Calu3 (cell line): ENCODE results near the gene SH3RF2. TPM values are rescaled to one million over a fixed set of nuclear protein-coding genes. Genes with fewer than 3 reads are reported as not detected.

Source experiments
- BruUV-seq: library from RNA; stranded (reverse); fragments of 400-500 nt; replicated peaks from 2 replicates; lab custom pipeline; 2021; lab: Mats Ljungman, UMichigan
- CTCF ChIA-PET: fragments of 300-600 bp; sonication (Branson Sonifier 250); formaldehyde crosslinking; loops from one replicate; lab custom pipeline; 2022; ENCODE audit warnings: antibody characterized with exemption; lab: Charles Lee
- DNase-seq: peaks from one replicate; pipeline ENCODE4 v3.0.0; 2022
- H3K27ac Mint-ChIP-seq: one replicate; pipeline ENCODE4 v1.8.0; 2022; ENCODE audit warnings: mixed read lengths; ENCODE audit not compliant: unreplicated experiment
- H3K27me3 Mint-ChIP-seq: one replicate; pipeline ENCODE4 v1.8.0; 2022; ENCODE audit warnings: mixed read lengths; ENCODE audit not compliant: unreplicated experiment
- H3K36me3 Mint-ChIP-seq: one replicate; pipeline ENCODE4 v1.8.0; 2022; ENCODE audit warnings: mild to moderate bottlenecking, moderate library complexity, mixed read lengths; ENCODE audit not compliant: insufficient read depth, unreplicated experiment
- H3K4me1 Mint-ChIP-seq: one replicate; pipeline ENCODE4 v1.8.0; 2022; ENCODE audit warnings: mild to moderate bottlenecking, low read depth, mixed read lengths; ENCODE audit not compliant: unreplicated experiment
- H3K4me3 Mint-ChIP-seq: one replicate; pipeline ENCODE4 v1.8.0; 2022; ENCODE audit warnings: mild to moderate bottlenecking, low read depth, moderate library complexity, mixed read lengths; ENCODE audit not compliant: unreplicated experiment
- H3K9me3 Mint-ChIP-seq: one replicate; pipeline ENCODE4 v1.8.0; 2022; ENCODE audit warnings: low read depth, mixed read lengths; ENCODE audit not compliant: unreplicated experiment
- intact Hi-C: fragments of 100-400 bp; cut with micrococcal nuclease; formaldehyde crosslinking; loops from one replicate; pipeline ENCODE4 v1.10.0; 2022; ENCODE audit not compliant: unreplicated experiment
- total RNA-seq: library from RNA; stranded (reverse); gene quantifications from 2 replicates; pipeline ENCODE4 v1.2.3, GENCODE V29; 2022
- TF ChIP-seq, protein P1 (sequence below): fragments of 200-600 bp; IDR thresholded peaks from one replicate; pipeline ENCODE4 v1.8.0; 2022; ENCODE audit warnings: antibody characterized with exemption; ENCODE audit not compliant: unreplicated experiment

The SH3RF2 gene
- total RNA-seq, 1 experiment from 2014 or later = 21.9 TPM

DNA sequence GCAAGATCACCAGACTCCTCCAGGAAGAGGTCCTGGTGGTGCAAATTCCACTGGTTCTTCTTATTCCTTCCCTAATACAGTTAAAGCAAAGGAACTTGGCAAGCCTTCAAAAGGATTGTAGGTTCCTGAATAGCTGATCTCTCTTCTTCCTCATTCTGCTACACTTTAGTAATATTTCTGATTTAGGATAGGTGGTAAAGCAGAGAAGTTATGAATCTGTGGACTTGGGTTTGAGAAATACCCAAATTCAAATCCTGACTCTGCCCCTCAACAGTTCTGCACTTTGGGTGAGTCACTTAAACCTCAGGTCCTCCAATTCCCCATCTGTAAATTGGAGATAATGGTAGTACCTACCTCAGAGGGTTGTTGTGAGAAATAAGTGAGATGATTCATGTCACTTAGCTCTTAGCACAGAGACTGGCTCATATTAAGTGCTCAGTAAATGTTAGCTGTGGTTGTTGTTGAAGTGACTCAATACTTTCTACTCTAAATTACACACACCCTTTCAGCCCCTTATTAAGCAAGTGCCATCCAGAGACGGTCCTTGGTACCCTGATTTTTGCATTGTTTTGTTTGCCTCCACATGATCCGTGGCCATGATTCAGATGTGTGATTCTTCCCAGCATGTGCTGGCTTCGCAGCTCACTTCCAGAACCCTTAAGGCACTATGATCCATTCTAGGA is 5.2 kb downstream of the SH3RF2 start:
- H3K27me3 Mint-ChIP-seq = no peaks in the 10 kb centered on the region
- no peak overlapping the region for H3K27ac Mint-ChIP-seq
- CTCF ChIA-PET = interaction anchor here (1.0 kb wide), 2 partner anchors 35 to 39 kb away, joined by 3 read pairs; no protein-coding TSS in a partner anchor
- intact Hi-C loops = no loop called here
- no peaks in the 10 kb centered on the region for H3K9me3 Mint-ChIP-seq
- peaks cover 90% of the 10 kb centered on the region for H3K4me1 Mint-ChIP-seq
- no TSS peak for BruUV-seq
- DNase-seq = no peak
- H3K4me3 Mint-ChIP-seq = no peak overlapping the region
- peaks cover 33% of the 10 kb centered on the region for H3K36me3 Mint-ChIP-seq
- TF ChIP-seq, protein P1, sequence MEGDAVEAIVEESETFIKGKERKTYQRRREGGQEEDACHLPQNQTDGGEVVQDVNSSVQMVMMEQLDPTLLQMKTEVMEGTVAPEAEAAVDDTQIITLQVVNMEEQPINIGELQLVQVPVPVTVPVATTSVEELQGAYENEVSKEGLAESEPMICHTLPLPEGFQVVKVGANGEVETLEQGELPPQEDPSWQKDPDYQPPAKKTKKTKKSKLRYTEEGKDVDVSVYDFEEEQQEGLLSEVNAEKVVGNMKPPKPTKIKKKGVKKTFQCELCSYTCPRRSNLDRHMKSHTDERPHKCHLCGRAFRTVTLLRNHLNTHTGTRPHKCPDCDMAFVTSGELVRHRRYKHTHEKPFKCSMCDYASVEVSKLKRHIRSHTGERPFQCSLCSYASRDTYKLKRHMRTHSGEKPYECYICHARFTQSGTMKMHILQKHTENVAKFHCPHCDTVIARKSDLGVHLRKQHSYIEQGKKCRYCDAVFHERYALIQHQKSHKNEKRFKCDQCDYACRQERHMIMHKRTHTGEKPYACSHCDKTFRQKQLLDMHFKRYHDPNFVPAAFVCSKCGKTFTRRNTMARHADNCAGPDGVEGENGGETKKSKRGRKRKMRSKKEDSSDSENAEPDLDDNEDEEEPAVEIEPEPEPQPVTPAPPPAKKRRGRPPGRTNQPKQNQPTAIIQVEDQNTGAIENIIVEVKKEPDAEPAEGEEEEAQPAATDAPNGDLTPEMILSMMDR = no peak

DNA sequence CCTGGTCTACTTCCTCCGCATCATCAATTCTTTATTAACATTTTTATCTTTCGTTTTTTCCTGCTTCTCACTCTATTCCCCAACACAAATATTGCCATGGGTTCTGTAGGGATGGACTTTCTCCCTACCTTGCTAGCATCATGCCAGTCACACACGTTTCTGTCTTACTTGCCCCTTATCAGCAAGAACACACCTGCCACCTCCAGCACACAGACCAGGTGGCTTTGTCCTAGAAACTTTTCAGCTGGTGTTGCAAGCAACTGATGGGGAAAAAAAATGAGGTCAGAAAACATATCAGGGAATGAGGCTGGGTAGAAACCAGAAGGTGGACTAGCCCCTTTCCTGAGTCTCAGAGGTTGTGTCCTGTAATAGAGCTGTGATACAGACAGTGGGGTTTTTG is 5.8 kb downstream of the SH3RF2 start:
- Mint-ChIP-seq H3K4me3 (no peak overlapping the region), H3K4me1 (peaks cover 96% of the 10 kb centered on the region), H3K27me3 (no peaks in the 10 kb centered on the region), H3K36me3 (peaks cover 30% of the 10 kb centered on the region), H3K9me3 (no peaks in the 10 kb centered on the region), H3K27ac (no peak overlapping the region)
- TF ChIP-seq, protein P1 = no peak
- CTCF ChIA-PET = interaction anchor here (0.6 to 1.0 kb wide), 2 partner anchors 39 to 241 kb away, joined by 3 to 4 read pairs; no protein-coding TSS in a partner anchor
- no peak for DNase-seq
- intact Hi-C loops = no loop called here
- no TSS peak for BruUV-seq

DNA sequence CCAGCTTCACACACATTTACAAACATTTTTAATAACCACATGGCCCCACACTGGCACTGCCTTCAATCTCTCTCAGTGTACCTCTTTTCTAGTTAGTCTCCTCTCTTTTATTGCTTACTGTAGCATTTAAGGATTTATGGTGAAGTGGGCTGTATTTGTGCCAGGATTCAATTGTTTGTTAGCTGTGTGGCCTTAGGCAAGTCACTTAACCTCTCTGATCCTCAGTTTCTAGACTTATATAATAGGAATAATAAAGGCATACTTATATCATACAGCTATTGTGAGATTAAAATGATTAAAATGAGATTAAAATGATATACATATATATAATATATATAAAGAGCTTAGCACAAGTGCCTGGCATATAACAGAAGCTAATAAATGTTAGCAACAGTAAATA is 6.4 kb downstream of the SH3RF2 start:
- Mint-ChIP-seq H3K9me3 (no peaks in the 10 kb centered on the region), H3K4me1 (peaks cover 99% of the 10 kb centered on the region), H3K27ac (peak overlapping the region; percentile 52), H3K4me3 (no peak overlapping the region), H3K27me3 (no peaks in the 10 kb centered on the region), H3K36me3 (peaks cover 25% of the 10 kb centered on the region)
- CTCF ChIA-PET = interaction anchor here (0.6 to 0.7 kb wide), 3 partner anchors 56 to 240 kb away, joined by 3 to 5 read pairs (median 4); no protein-coding TSS in a partner anchor
- no TSS peak for BruUV-seq
- TF ChIP-seq, protein P1 = no peak
- intact Hi-C loops = no loop called here
- DNase-seq = no peak

DNA sequence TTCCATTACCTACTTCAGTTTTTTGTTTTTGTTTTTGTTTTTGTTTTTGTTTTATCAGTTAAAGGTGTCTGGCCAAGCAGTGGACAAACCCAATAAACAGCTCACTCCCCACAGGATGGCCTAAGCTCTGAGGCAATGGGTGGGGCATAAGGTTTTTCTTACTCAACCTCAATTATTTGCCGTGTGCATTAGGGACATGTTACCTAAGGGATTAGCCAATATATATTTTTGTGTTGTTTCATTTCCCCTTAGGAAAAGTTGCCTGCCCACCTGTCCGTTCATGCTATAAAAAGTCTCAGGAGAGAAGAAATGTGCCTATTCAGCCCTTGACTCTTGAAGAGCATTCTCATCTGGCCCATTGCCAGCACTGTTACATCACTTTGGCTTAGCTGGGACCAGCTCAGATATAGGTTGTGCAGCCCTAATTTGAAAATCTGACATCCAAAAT is 7.3 kb downstream of the SH3RF2 start:
- Mint-ChIP-seq H3K27ac (peak overlapping the region; percentile 52), H3K4me3 (no peak overlapping the region), H3K4me1 (peaks cover 89% of the 10 kb centered on the region), H3K36me3 (peaks cover 15% of the 10 kb centered on the region), H3K9me3 (no peaks in the 10 kb centered on the region), H3K27me3 (no peaks in the 10 kb centered on the region)
- TF ChIP-seq, protein P1 = no peak
- intact Hi-C loops = no loop called here
- BruUV-seq = no TSS peak
- CTCF ChIA-PET = interaction anchor here (0.7 to 1.2 kb wide), 7 partner anchors 9 to 1278 kb away, joined by 3 to 7 read pairs (median 3); no protein-coding TSS in a partner anchor
- DNase-seq = peak; percentile 62
